Neural cell (in vitro differentiated cells): Measurements from ENCODE around the gene ENPP7. TPM values are rescaled to one million over a fixed set of nuclear protein-coding genes. Genes with fewer than 3 reads are reported as not detected.

Experiments used
- H2AFZ ChIP-seq: fragments of 200-600, 300-800 bp; sonication (generic), shearing (Covaris generic); 2 replicates; pipeline ENCODE4 v1.6.0; 2014; ENCODE audit warnings: low read depth, mild to moderate bottlenecking, antibody characterized with exemption, low read length, moderate library complexity
- H3F3A ChIP-seq: fragments of 200-600 bp; shearing (Covaris generic); 2 replicates; pipeline ENCODE4 v1.6.1; 2016; ENCODE audit warnings: mild to moderate bottlenecking, moderate library complexity, mixed read lengths, antibody characterized with exemption, low read length; ENCODE audit not compliant: insufficient read depth, poor library complexity, severe bottlenecking
- H3K27ac ChIP-seq: fragments of 200-600, 300-800 bp; sonication (generic), shearing (Covaris generic); 2 replicates; pipeline ENCODE4 v1.5.1; 2014; ENCODE audit warnings: mild to moderate bottlenecking, low read length, moderate library complexity
- H3K27me3 ChIP-seq: fragments of 300-800, 200-600 bp; sonication (generic), shearing (Covaris generic); 2 replicates; pipeline ENCODE4 v1.6.0; 2014; ENCODE audit warnings: mild to moderate bottlenecking, low read depth, low read length, moderate library complexity; ENCODE audit not compliant: insufficient read depth
- H3K36me3 ChIP-seq: fragments of 300-800, 200-600 bp; sonication (generic), shearing (Covaris generic); 2 replicates; pipeline ENCODE4 v1.5.1; 2014; ENCODE audit warnings: mild to moderate bottlenecking, antibody characterized with exemption, low read length, moderate library complexity; ENCODE audit not compliant: insufficient read depth
- H3K4me2 ChIP-seq: fragments of 300-800, 200-600 bp; sonication (generic), shearing (Covaris generic); 2 replicates; pipeline ENCODE4 v1.6.0; 2014; ENCODE audit warnings: mild to moderate bottlenecking, low read length
- H3K4me3 ChIP-seq: fragments of 300-800, 200-600 bp; sonication (generic), shearing (Covaris generic); 2 replicates; pipeline ENCODE4 v1.5.1; 2014; ENCODE audit warnings: mild to moderate bottlenecking, low read length, moderate library complexity
- H3K79me2 ChIP-seq: fragments of 200-600 bp; shearing (Covaris generic); replicated peaks from 2 replicates; pipeline ENCODE4 v1.6.0; 2014; ENCODE audit warnings: mild to moderate bottlenecking, low read length, moderate library complexity; ENCODE audit not compliant: insufficient read depth
- H3K9ac ChIP-seq: fragments of 300-800, 200-600 bp; sonication (generic), shearing (Covaris generic); 2 replicates; pipeline ENCODE4 v1.6.1; 2016; ENCODE audit warnings: mild to moderate bottlenecking, low read length, mixed read lengths
- H3K9me2 ChIP-seq: fragments of 200-600 bp; shearing (Covaris generic); 2 replicates; pipeline ENCODE4 v1.6.1; 2016; ENCODE audit warnings: mild to moderate bottlenecking, low read length, mixed read lengths; ENCODE audit not compliant: insufficient read depth
- H3K9me3 ChIP-seq: fragments of 200-600, 300-800 bp; sonication (generic), shearing (Covaris generic); 2 replicates; pipeline ENCODE4 v1.6.1; 2016; ENCODE audit warnings: mild to moderate bottlenecking, mixed run types, low read length, moderate library complexity, mixed read lengths
- H4K20me1 ChIP-seq: fragments of 200-600 bp; shearing (Covaris generic); 2 replicates; pipeline ENCODE4 v1.6.1; 2016; ENCODE audit warnings: mild to moderate bottlenecking, mixed run types; ENCODE audit not compliant: insufficient read depth
- EP300 ChIP-seq: fragments of 450-650 bp; conservative IDR thresholded peaks from 2 replicates; pipeline ENCODE4 v1.6.1; 2014; ENCODE audit warnings: antibody characterized with exemption, mild to moderate bottlenecking, moderate library complexity; ENCODE audit not compliant: poor library complexity, severe bottlenecking
- EZH2 ChIP-seq: fragments of 200-600, 300-800 bp; shearing (Covaris generic), sonication (generic); IDR thresholded peaks from 2 replicates; pipeline ENCODE4 v1.6.1; 2014; ENCODE audit warnings: antibody characterized with exemption, low read length, borderline replicate concordance, mild to moderate bottlenecking; ENCODE audit not compliant: insufficient read depth, poor library complexity, severe bottlenecking
- MXI1 ChIP-seq: fragments of 450-650 bp; conservative IDR thresholded peaks from 2 replicates; pipeline ENCODE4 v1.6.1; 2014; ENCODE audit warnings: antibody characterized with exemption, mild to moderate bottlenecking; ENCODE audit not compliant: poor library complexity, severe bottlenecking
- POLR2AphosphoS5 ChIP-seq: IDR thresholded peaks from 2 replicates; pipeline ENCODE4 v1.6.1; 2012
- RAD21 ChIP-seq: fragments of 450-650 bp; conservative IDR thresholded peaks from 2 replicates; pipeline ENCODE4 v1.6.1; 2014; ENCODE audit warnings: antibody characterized with exemption, mild to moderate bottlenecking, moderate library complexity
- SMC3 ChIP-seq: fragments of 450-650 bp; conservative IDR thresholded peaks from 2 replicates; pipeline ENCODE4 v1.6.1; 2014; ENCODE audit warnings: antibody characterized with exemption, mild to moderate bottlenecking, moderate library complexity; ENCODE audit not compliant: poor library complexity
- TAF1 ChIP-seq: IDR thresholded peaks from 2 replicates; pipeline ENCODE4 v1.6.1; 2012; ENCODE audit warnings: low read depth
- polyA plus RNA-seq: library from polyadenylated mRNA; depleted of rRNA; stranded (reverse); fragments of >200 nt; gene quantifications from 2 replicates; pipeline ENCODE4 v1.2.3, GENCODE V29; 2014
- TF ChIP-seq, protein P1 (sequence below): fragments of 450-650 bp; IDR thresholded peaks from 2 replicates; pipeline ENCODE4 v1.5.1; 2014; ENCODE audit warnings: antibody characterized with exemption, mild to moderate bottlenecking, moderate library complexity; ENCODE audit not compliant: poor library complexity, severe bottlenecking
- TF ChIP-seq, protein P2 (sequence below): IDR thresholded peaks from 2 replicates; pipeline ENCODE4 v1.6.1; 2012; ENCODE audit warnings: borderline replicate concordance

Gene ENPP7
- polyA plus RNA-seq, 1 donor from 2014 or later: not detected

DNA sequence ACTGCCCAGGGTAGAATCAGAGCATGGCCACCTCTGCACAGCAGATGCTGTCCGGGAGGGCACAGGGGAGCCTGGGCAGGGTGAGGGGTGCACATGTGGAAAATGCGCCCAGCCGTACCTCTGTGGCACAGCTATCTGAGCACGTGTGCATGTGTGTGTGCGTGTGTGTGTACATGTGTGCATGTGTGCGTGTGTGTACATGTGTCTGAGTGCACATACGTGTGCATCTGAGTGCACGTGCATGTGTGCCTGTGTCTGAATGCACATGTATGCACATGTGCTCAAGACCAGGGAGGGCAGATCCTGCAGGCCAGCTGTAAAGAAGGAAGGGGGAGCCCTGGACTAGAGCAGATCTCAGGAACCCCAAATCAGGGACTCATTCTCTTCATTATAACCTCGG, 37.3 kb upstream of the ENPP7 start:
- H3K4me2 ChIP-seq: no peak overlapping the region
- H3F3A ChIP-seq: no peaks in the 10 kb centered on the region
- no peak overlapping the region for H2AFZ ChIP-seq
- H3K9me3 ChIP-seq: no peaks in the 10 kb centered on the region
- TF ChIP-seq, protein P1, sequence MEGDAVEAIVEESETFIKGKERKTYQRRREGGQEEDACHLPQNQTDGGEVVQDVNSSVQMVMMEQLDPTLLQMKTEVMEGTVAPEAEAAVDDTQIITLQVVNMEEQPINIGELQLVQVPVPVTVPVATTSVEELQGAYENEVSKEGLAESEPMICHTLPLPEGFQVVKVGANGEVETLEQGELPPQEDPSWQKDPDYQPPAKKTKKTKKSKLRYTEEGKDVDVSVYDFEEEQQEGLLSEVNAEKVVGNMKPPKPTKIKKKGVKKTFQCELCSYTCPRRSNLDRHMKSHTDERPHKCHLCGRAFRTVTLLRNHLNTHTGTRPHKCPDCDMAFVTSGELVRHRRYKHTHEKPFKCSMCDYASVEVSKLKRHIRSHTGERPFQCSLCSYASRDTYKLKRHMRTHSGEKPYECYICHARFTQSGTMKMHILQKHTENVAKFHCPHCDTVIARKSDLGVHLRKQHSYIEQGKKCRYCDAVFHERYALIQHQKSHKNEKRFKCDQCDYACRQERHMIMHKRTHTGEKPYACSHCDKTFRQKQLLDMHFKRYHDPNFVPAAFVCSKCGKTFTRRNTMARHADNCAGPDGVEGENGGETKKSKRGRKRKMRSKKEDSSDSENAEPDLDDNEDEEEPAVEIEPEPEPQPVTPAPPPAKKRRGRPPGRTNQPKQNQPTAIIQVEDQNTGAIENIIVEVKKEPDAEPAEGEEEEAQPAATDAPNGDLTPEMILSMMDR: no peak
- no peak for TF ChIP-seq SMC3
- TF ChIP-seq POLR2AphosphoS5: no peak
- no peak for TF ChIP-seq MXI1
- TF ChIP-seq EZH2: no peak
- TF ChIP-seq, protein P2, sequence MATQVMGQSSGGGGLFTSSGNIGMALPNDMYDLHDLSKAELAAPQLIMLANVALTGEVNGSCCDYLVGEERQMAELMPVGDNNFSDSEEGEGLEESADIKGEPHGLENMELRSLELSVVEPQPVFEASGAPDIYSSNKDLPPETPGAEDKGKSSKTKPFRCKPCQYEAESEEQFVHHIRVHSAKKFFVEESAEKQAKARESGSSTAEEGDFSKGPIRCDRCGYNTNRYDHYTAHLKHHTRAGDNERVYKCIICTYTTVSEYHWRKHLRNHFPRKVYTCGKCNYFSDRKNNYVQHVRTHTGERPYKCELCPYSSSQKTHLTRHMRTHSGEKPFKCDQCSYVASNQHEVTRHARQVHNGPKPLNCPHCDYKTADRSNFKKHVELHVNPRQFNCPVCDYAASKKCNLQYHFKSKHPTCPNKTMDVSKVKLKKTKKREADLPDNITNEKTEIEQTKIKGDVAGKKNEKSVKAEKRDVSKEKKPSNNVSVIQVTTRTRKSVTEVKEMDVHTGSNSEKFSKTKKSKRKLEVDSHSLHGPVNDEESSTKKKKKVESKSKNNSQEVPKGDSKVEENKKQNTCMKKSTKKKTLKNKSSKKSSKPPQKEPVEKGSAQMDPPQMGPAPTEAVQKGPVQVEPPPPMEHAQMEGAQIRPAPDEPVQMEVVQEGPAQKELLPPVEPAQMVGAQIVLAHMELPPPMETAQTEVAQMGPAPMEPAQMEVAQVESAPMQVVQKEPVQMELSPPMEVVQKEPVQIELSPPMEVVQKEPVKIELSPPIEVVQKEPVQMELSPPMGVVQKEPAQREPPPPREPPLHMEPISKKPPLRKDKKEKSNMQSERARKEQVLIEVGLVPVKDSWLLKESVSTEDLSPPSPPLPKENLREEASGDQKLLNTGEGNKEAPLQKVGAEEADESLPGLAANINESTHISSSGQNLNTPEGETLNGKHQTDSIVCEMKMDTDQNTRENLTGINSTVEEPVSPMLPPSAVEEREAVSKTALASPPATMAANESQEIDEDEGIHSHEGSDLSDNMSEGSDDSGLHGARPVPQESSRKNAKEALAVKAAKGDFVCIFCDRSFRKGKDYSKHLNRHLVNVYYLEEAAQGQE: no peak
- TF ChIP-seq EP300: no peak
- TF ChIP-seq TAF1: no peak
- TF ChIP-seq RAD21: no peak
- H3K79me2 ChIP-seq: no peaks in the 10 kb centered on the region
- no peak overlapping the region for H3K27ac ChIP-seq
- H3K4me3 ChIP-seq: no peak overlapping the region
- no peak overlapping the region for H3K9ac ChIP-seq
- no peaks in the 10 kb centered on the region for H3K36me3 ChIP-seq
- H3K27me3 ChIP-seq: no peaks in the 10 kb centered on the region
- no peaks in the 10 kb centered on the region for H4K20me1 ChIP-seq
- no peaks in the 10 kb centered on the region for H3K9me2 ChIP-seq

DNA sequence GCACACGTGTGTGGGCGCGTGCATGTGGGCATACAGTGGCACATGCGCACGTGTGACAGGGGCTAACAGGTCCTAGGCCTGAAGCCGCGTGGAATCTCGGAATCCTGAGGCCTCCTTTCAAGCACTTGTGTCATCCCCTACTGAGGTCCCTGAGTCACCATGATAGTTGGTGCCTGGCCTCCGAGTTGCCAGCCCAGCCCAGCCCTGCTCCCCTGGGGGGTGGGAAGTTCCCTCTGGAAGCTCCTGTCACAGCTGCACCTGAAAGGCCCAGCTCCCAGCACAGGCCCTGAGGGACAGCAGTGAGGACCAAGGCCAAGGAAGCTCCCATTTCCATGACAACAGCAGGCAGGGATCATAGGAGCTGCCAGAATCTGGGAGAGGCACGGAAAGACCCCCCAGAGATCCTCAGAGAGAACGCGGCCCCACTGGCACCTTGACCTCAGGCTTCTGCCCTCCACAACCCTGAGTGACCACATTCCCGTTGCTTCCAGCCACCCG, 35.4 kb upstream of the ENPP7 start:
- no peak for TF ChIP-seq POLR2AphosphoS5
- no peak for TF ChIP-seq TAF1
- TF ChIP-seq EP300: no peak
- no peak for TF ChIP-seq MXI1
- TF ChIP-seq, protein P1: no peak
- no peak for TF ChIP-seq EZH2
- no peak for TF ChIP-seq RAD21
- TF ChIP-seq, protein P2: no peak
- no peak for TF ChIP-seq SMC3
- Histone ChIP-seq H3K27me3 (no peaks in the 10 kb centered on the region), H3K9ac (no peak overlapping the region), H3F3A (no peaks in the 10 kb centered on the region), H2AFZ (no peak overlapping the region), H3K4me3 (no peak overlapping the region), H3K9me2 (no peaks in the 10 kb centered on the region), H4K20me1 (no peaks in the 10 kb centered on the region), H3K4me2 (no peak overlapping the region), H3K79me2 (no peaks in the 10 kb centered on the region), H3K36me3 (no peaks in the 10 kb centered on the region), H3K9me3 (no peaks in the 10 kb centered on the region), H3K27ac (no peak overlapping the region)
